ENCODE measurements around the gene TNKS2. TPM values are rescaled to one million over a fixed set of nuclear protein-coding genes. Genes with fewer than 3 reads are reported as not detected.

The TNKS2 gene
- total RNA-seq, 1 experiment from 2014 or later, result 46.2 TPM

DNA sequence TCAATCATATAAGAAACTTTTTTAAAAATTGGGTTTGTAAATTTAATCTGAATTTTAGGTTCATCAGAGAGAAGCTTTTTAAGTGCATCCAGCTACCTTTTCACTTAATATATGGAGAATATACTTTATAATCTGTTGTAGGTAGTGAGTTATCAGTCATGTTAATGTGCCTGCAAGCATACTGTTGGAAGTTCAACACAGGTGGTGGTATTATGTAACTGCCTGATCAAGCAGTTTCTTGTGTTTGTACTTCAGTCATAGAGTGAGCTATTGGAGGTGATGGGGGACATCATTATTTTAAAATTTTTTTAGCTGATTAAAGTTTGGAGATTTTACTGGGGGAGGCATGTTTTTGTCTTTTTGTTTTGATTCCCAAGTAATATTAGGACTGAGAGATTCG is 2.5 kb downstream of the TNKS2 start:
- no peak for ATAC-seq
- no peak for DNase-seq (ENCODE audit: low read depth, low spot score)
- ChIA-PET CTCF (no interaction called here), POLR2A (interaction anchor here (0.5 kb wide), 1 partner anchor 15 kb away, joined by 9 read pairs; no protein-coding TSS in a partner anchor)
- intact Hi-C loops (cut with micrococcal nuclease; ENCODE audit: unreplicated experiment), result no loop called here
- in situ Hi-C loops (cut with HindIII; ENCODE audit: low pct_unique_long_range_greater_than_20kb, low sequenced_read_pairs), result no loop called here
- TF ChIP-seq, protein P1, sequence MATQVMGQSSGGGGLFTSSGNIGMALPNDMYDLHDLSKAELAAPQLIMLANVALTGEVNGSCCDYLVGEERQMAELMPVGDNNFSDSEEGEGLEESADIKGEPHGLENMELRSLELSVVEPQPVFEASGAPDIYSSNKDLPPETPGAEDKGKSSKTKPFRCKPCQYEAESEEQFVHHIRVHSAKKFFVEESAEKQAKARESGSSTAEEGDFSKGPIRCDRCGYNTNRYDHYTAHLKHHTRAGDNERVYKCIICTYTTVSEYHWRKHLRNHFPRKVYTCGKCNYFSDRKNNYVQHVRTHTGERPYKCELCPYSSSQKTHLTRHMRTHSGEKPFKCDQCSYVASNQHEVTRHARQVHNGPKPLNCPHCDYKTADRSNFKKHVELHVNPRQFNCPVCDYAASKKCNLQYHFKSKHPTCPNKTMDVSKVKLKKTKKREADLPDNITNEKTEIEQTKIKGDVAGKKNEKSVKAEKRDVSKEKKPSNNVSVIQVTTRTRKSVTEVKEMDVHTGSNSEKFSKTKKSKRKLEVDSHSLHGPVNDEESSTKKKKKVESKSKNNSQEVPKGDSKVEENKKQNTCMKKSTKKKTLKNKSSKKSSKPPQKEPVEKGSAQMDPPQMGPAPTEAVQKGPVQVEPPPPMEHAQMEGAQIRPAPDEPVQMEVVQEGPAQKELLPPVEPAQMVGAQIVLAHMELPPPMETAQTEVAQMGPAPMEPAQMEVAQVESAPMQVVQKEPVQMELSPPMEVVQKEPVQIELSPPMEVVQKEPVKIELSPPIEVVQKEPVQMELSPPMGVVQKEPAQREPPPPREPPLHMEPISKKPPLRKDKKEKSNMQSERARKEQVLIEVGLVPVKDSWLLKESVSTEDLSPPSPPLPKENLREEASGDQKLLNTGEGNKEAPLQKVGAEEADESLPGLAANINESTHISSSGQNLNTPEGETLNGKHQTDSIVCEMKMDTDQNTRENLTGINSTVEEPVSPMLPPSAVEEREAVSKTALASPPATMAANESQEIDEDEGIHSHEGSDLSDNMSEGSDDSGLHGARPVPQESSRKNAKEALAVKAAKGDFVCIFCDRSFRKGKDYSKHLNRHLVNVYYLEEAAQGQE (IDR thresholded peaks at IDR 0.05; ENCODE audit: insufficient read depth in 1 of 2, low read depth in 2 of 2, low read length in 1 of 2), result no peak
- H3K9me3 ChIP-seq (ENCODE audit: control insufficient read depth, insufficient read depth, low read depth, low read length), result no peaks in the 10 kb centered on the region
- no peaks in the 10 kb centered on the region for H3K27me3 ChIP-seq (ENCODE audit: control insufficient read depth, insufficient read depth, low read length)
- H3K36me3 ChIP-seq (ENCODE audit: control insufficient read depth, insufficient read depth, low read length), result peaks cover 2% of the 10 kb centered on the region
- peaks cover 23% of the 10 kb centered on the region for H3K4me1 ChIP-seq (ENCODE audit: control insufficient read depth, insufficient read depth, low read length)
- H3K4me3 ChIP-seq (ENCODE audit: low read depth in 2 of 2, low read length in 2 of 2), result no peak overlapping the region
- H3K27ac ChIP-seq (ENCODE audit: low read length), result no peak overlapping the region
- no TSS peak for BruUV-seq (replicated peaks)

DNA sequence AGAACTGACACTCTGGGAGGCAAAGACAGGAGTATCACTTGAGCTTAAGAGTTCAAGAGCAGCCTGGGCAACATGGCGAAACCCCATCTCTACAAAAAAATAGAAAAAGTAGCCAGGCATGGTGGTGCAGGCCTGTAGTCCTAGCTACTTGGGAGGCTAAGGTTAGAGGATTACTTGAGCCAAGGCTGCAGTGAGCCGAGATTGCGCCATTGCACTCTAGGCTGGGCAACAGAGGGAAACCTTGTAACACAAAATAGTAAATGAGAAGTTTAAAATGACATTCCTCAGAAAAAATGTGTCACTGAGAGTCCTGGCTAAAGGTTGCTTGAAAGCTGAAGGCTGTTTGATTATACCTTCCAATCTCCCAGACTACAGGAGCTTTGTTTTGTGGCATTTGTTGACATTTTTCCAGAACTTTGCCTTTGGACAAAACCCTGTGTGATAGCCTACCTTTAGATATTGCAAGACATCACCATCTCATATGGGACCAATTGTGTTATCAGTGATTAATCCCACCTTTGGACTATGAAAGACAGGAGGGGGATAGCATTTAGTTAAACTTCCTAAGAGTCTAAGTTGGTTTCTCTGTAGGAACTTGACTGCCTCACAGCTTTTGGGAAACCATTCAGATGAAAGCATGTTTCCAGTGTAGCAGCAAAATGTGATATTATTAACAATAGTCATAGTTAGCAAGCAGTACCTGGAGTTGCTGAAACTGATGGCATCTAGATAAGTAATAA is 5.3 kb downstream of the TNKS2 start:
- no peaks in the 10 kb centered on the region for H3K27me3 ChIP-seq (ENCODE audit: control insufficient read depth, insufficient read depth, low read length)
- peaks cover 14% of the 10 kb centered on the region; the same call in 1 of the 2 replicates for H3K4me1 ChIP-seq (ENCODE audit: control insufficient read depth, insufficient read depth, low read length)
- in situ Hi-C loops (cut with HindIII; ENCODE audit: low pct_unique_long_range_greater_than_20kb, low sequenced_read_pairs), result no loop called here
- TF ChIP-seq SIN3A (IDR thresholded peaks at IDR 0.05; ENCODE audit: borderline replicate concordance, insufficient read depth, low read depth, low read length), result no peak
- TF ChIP-seq POLR2AphosphoS5 (IDR thresholded peaks at IDR 0.05; ENCODE audit: low read depth, low read length), result no peak
- H3K9me3 ChIP-seq (ENCODE audit: control insufficient read depth, insufficient read depth, low read depth, low read length), result no peaks in the 10 kb centered on the region
- ChIA-PET CTCF (no interaction called here), POLR2A (no interaction called here)
- no peak for DNase-seq (ENCODE audit: low read depth, low spot score)
- H3K4me3 ChIP-seq (ENCODE audit: low read depth in 2 of 2, low read length in 2 of 2), result no peak overlapping the region
- ATAC-seq, result no peak
- peaks cover 2% of the 10 kb centered on the region for H3K36me3 ChIP-seq (ENCODE audit: control insufficient read depth, insufficient read depth, low read length)
- intact Hi-C loops (cut with micrococcal nuclease; ENCODE audit: unreplicated experiment), result no loop called here
- no TSS peak for BruUV-seq (replicated peaks)
- no peak overlapping the region for H3K27ac ChIP-seq (ENCODE audit: low read length)

DNA sequence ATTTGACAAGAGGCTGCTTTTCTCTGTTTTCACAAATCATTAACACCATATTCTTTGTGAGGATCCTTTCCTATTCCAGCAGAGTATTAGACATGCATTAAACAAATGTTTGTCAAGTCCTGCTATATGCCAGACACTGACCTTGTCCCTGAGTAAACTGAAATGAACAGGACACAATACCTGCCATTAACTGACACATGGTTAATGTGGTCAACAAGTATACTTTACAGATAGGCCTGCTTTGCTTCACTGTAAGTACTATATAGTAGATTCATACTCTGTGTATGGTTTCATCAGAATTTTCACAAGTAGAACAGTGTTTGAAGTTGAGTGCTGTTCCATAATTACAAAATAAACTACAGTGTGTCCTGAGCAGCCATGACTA is 5.9 kb downstream of the TNKS2 start:
- CTCF ChIA-PET, result no interaction called here
- intact Hi-C loops (cut with micrococcal nuclease; ENCODE audit: unreplicated experiment), result no loop called here
- no peak overlapping the region for H3K4me3 ChIP-seq (ENCODE audit: low read depth in 2 of 2, low read length in 2 of 2)
- ATAC-seq (no peak), DNase-seq (ENCODE audit: low read depth, low spot score) (no peak)
- no TSS peak for BruUV-seq (replicated peaks)
- H3K27me3 ChIP-seq (ENCODE audit: control insufficient read depth, insufficient read depth, low read length), result no peaks in the 10 kb centered on the region
- peaks cover 14% of the 10 kb centered on the region; the same call in 1 of the 2 replicates for H3K4me1 ChIP-seq (ENCODE audit: control insufficient read depth, insufficient read depth, low read length)
- H3K36me3 ChIP-seq (ENCODE audit: control insufficient read depth, insufficient read depth, low read length), result peaks cover 2% of the 10 kb centered on the region
- no peak overlapping the region for H3K27ac ChIP-seq (ENCODE audit: low read length)
- POLR2A ChIA-PET, result no interaction called here
- no peaks in the 10 kb centered on the region for H3K9me3 ChIP-seq (ENCODE audit: control insufficient read depth, insufficient read depth, low read depth, low read length)
- in situ Hi-C loops (cut with HindIII; ENCODE audit: low pct_unique_long_range_greater_than_20kb, low sequenced_read_pairs), result no loop called here
- TF ChIP-seq, protein P1 (IDR thresholded peaks at IDR 0.05; ENCODE audit: insufficient read depth in 1 of 2, low read depth in 2 of 2, low read length in 1 of 2), result no peak
- TF ChIP-seq SIN3A (IDR thresholded peaks at IDR 0.05; ENCODE audit: borderline replicate concordance, insufficient read depth, low read depth, low read length), result no peak
- TF ChIP-seq CTCF (IDR thresholded peaks at IDR 0.05), result no peak

Measured in Panc1 (cell line).